GDM1 (cell line): ENCODE results near the gene NRG3.

ENCODE experiments used
- DNase-seq: peaks from one replicate; lab custom pipeline; 2025; lab: John Stamatoyannopoulos, UW

Gene NRG3

DNA sequence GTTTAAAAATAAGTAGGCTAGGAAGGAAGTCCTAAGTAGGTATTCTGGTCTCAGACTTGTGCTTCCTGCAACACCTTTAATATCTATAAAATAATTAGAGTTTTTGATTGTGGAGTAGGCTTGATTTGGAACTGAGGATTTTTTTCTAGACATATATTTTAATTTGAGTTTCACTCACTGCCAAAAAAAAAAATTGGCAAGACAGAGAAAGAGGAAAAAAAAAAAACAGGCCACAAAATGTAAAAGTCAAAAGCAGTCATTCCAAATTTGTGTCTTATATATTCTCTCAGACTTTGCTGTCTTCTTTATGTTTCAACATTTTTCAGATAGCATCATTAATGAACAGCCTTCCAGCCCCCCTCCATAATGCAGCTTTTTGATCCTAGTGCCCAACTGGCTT is 346.1 kb downstream of the NRG3 start:
- DNase-seq, result no peak

- DNase-seq, result no peak
Observed at GRCh38 chr10:82221601-82222149, 346.7 kb downstream of the NRG3 start.

- no peak for DNase-seq
Observed at GRCh38 chr10:82228701-82229100, 353.7 kb downstream of the NRG3 start.

DNA sequence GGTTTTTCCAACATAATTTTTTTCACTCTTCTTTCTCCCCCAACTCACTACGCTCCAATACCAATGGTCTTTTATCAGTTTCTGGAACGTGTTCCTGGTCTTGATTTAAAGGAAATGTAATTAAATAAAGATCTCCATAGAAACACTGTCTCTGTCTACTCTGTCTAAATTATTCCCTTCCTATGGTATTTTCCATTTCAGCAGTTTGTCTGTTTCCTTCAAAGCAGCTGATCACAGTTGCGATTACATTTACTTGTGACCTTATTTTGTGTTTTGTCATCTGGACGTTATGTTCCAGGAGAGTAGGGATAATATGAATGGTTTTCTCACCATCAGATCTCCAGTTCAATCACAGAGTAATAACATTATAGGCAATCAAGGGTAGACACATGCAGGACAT is 359.2 kb downstream of the NRG3 start:
- DNase-seq, result no peak

DNA sequence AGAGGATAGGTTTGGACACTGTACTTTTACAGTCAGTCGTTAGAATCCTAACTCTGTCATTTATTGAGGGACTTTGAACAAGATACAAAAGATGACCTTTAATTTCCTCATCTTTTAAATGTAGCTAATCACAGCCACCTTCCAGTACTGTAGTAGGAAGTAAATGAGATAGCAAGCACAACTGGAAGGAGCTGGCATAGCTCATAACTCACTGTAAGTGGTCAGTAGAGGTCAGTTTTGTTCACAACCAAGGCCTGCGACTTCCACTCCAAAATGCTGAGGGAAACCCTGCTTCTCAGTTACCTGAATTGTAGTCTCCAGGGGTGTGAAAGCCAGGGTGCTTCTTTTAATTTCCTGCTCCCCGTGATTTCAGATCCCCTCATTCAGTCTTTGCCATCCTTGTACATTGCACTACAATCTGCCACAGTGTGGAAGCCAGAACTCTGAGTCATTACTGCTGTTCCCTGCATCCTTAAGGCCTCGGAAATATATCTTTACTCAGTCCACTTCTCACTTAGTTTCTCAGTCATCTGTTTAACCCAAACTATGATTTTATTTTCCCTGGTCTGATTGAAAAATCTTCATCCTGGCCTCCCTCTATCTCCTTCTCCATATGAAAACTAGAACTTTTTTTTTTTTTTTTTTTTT is 361.2 kb downstream of the NRG3 start:
- no peak for DNase-seq

DNA sequence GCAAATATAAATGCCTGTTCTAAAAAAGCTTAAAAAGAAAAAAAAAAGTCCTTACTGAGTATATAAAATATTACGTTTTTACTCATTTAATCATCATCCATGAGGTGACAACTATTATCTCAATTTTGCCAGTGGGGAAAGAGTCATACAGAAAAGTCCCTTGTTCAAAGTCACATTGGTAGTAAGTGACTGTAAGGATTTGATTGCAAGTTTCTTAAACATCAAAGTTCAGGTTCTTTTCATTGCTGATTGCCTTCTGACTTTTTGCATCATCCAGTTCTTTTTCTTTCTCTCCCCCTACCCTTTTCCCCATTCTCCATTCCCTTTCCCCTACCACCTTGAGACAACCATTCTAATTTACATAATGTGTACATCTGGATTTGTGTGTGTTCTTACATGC is 363.3 kb downstream of the NRG3 start:
- no peak for DNase-seq

DNA sequence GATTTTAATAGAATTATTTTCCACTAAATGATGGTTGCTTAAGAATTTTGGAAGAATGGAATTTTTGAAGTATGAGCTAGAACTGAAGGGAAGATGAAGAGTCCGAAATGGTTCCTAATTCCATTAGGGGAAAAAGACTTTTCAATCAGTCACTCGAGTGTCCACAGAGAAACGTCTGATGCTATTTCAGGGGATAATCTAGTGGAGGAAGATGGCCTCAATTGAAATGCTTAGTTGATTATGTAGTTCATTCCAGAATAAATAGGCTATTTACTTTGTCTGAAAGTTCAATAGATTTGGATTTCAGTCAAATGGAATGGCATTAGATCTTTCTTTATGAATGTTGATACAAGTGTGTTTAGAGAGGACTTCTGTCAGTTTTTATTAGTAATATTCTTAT is 365.4 kb downstream of the NRG3 start:
- DNase-seq, result no peak

DNA sequence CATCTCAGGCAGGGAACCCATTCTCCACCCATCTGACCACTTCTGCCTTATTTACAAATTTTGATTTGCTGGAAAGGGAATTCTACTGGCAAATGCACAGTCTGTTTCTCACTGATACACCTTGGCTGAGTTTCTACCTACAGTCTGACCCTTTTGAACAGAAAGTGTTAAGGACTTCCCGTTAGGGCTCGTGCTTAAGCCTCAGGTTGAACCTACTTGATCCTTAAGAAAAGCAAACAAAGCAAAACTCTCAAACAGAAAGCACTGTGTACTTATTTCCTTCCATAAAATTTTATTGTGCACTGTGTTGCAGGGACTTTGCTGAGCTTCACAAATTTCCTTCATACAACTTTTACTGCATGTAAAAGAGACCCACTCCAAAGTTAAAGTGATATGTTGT is 367.8 kb downstream of the NRG3 start:
- no peak for DNase-seq

- no peak for DNase-seq
Observed at GRCh38 chr10:82245157-82245556, 370.2 kb downstream of the NRG3 start.

DNA sequence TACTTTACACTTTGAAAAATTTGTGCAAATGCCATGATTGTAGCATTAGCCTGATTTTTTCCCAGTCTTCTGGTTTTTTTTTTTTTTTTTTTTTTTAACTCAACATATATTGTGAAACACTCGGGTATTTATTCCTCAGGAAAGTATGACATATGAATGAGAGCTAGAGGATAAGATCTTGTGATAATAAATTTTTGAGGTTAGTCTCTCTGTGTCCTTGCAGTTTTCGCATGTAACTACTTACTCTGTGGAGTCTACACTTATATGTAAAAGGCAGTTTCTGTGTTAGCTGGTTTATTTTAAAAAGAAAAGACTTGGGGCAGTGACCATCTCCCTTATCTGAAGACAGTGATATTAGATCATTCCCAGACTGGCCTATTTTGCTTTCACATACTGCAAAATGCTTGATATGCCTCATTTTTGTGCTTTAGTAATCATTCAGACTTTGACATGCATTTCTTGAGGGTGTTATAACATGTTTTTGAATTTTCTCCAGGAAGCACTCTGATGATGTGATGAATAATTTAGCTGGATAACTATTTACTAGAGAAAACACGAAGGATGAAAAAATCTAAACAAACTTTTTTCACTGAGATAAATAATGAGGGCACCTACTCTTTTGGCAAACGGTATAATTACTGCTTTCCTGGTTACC is 371.0 kb downstream of the NRG3 start:
- DNase-seq, result no peak

DNA sequence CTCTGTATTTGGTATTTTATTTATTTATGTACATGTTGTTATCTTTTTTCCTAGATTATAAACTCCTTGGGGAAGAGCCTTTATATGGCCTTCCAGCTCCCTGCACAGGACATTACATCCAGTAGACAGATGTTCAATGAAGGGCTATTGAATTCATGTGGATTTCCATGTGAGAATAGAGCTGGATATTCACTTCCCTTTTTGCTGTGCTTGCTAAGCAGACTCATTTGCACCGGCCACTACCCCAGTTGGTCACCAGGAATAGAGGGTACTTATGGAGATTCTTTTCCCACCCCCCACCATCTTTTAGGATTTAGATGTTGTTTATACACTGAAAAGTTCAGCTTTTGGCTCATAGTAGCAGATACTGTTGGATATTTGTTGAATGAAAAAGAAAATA is 374.1 kb downstream of the NRG3 start:
- DNase-seq, result no peak

DNA sequence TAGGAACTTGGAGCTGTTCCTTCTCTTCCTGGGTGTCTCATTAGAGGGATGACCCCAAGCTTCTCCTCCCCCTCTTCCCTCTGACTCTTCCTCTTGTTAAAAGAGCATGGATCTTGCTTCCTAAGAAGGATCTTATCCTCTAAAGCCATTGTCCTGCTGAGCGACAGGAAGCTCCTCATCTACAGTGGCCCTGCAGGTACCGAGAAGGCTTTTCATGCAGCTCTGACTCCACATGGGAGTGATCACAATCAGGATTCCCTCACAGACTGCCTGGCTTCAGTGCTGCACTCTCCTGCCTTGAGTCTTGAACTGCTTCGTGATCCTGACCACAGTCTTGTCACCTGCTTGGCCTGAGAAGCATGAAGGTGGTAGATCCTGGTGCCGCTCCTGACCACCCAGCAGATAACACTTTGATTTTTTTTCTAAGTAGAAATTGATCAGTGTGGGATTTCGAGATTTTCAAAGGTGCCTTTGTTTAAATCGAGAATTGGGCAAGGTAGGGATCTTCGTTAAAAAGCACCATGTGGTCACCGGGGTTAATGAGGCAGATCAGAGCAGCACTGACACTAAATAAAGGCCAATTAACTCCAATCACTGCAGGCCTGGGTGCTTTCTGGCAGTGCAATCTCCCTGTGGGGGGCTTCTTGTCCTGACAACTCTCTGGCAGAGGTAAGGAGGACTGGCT is 376.4 kb downstream of the NRG3 start:
- DNase-seq, result no peak

DNA sequence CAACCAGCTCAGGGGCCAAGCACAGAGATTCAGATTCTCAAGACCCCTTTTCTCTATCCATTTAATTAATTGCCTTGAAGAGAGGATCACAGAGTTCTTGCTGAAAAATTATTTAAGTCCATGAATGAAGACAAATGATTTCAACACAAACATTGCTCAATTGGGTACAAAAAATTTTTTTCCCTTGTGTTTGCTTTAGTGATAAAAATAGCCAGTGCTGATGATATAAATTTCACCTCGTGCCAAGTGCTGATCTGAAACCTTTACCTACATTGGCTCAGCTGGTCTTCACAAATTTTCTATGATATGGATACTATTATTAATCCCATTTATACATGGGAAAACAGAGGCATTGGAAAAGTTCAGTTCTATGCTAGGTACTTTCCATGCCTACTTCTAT is 377.1 kb downstream of the NRG3 start:
- DNase-seq, result no peak

DNA sequence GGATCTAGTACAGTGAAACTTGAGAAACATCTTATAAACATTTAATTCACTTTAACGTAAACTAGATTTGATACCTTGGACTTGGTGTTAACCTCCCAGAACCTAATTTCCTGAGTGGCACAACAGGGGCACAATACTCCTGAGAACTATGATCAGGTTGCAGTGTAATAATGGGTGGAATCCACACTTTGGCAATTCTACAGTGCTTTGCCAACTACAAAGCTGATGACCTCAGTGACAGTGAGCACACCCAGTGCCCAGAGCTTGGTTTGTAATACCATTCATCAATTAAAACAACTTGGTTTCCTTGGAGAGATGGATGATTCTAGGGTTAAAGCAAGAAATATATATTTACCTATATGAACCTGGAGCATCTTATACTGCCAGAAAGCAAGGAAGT is 379.2 kb downstream of the NRG3 start:
- DNase-seq, result no peak

- no peak for DNase-seq
Observed at GRCh38 chr10:82256275-82256674, 381.3 kb downstream of the NRG3 start.

- DNase-seq, result no peak
Observed at GRCh38 chr10:82266438-82266837, 391.4 kb downstream of the NRG3 start.

GRCh38 chr10:82267014-82267413 is 392.0 kb downstream of the NRG3 start:
- no peak for DNase-seq

GRCh38 chr10:82267465-82267864 is 392.5 kb downstream of the NRG3 start:
- no peak for DNase-seq

DNA sequence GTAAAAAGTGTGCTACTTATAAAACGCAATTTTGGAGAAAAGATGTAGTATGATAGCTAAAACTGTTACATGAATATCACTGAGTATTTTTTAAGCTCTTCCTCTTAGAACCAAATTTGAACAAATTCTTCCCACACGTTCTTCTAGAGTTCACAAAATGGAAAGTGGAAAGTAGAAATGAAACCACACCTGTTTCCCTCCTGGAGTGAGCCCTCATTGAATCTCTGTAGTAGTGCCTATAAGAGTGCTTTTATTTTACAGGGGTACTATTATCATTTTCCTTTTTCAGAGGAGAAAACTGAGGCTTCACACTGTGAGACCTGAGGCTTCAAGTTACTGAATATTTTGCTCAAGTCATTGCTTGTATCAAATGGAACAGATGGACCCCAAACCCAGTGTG is 393.0 kb downstream of the NRG3 start:
- DNase-seq, result no peak

DNA sequence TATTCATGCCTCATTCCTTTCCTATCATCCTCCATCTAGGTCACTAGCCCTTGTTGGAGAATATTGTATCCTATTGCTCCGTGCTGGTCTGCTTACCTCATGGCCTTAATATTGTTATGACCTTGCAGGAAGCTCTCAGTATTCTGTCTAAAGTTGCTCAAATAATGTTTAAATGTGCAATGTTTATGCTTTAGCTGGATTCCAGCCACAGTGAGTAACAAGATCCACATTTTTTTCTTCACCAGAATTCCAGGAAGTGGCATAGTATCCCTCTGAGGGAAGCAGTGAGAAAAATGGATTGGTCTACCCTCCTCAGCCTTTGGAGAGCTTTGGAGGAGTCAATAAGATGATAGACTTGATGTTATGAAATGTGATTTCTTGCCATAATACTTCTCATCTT is 402.6 kb downstream of the NRG3 start:
- no peak for DNase-seq

- no peak for DNase-seq
Observed at GRCh38 chr10:82278401-82279182, 403.6 kb downstream of the NRG3 start.

GRCh38 chr10:82282782-82283456 is 407.9 kb downstream of the NRG3 start:
- no peak for DNase-seq
